Endodermal cell (in vitro differentiated cells): ENCODE measurements around the gene GARS1. TPM values are rescaled to one million over a fixed set of nuclear protein-coding genes. Genes with fewer than 3 reads are reported as not detected.

Experiments used
- DNase-seq: peaks from one replicate; pipeline ENCODE4 v3.0.0-alpha.2; 2017
- H3K27ac ChIP-seq: 2 replicates; pipeline ENCODE4 v1.5.1; 2013; ENCODE audit warnings: mild to moderate bottlenecking, low read depth, low read length, moderate library complexity
- H3K27me3 ChIP-seq: 2 replicates; pipeline ENCODE4 v1.6.1; 2013; ENCODE audit warnings: mild to moderate bottlenecking, low read length, moderate library complexity; ENCODE audit not compliant: insufficient read depth, control insufficient read depth, poor library complexity, severe bottlenecking
- H3K36me3 ChIP-seq: 2 replicates; pipeline ENCODE4 v1.7.0; 2013; ENCODE audit warnings: mild to moderate bottlenecking, low read length, moderate library complexity; ENCODE audit not compliant: control insufficient read depth, insufficient read depth
- H3K4me1 ChIP-seq: one replicate; pipeline ENCODE4 v1.7.0; 2013; ENCODE audit warnings: low read length; ENCODE audit not compliant: control insufficient read depth, insufficient read depth
- H3K4me3 ChIP-seq: 2 replicates; pipeline ENCODE4 v1.5.1; 2013; ENCODE audit warnings: mild to moderate bottlenecking, low read length, moderate library complexity
- H3K9ac ChIP-seq: 2 replicates; pipeline ENCODE4 v1.6.1; 2013; ENCODE audit warnings: mild to moderate bottlenecking, low read length, moderate library complexity; ENCODE audit not compliant: poor library complexity, severe bottlenecking; ENCODE audit errors: extremely low read depth
- H3K9me3 ChIP-seq: 2 replicates; pipeline ENCODE4 v1.6.1; 2013; ENCODE audit warnings: mild to moderate bottlenecking, low read length, moderate library complexity; ENCODE audit not compliant: control insufficient read depth
- H3K27ac Mint-ChIP-seq: 2 replicates; pipeline ENCODE4 v1.8.0; 2020; ENCODE audit warnings: mixed read lengths
- H3K27me3 Mint-ChIP-seq: 2 replicates; pipeline ENCODE4 v1.8.0; 2021; ENCODE audit warnings: mild to moderate bottlenecking, mixed read lengths; ENCODE audit not compliant: insufficient read depth
- H3K36me3 Mint-ChIP-seq: 2 replicates; pipeline ENCODE4 v1.8.0; 2020; ENCODE audit warnings: low read depth, mixed read lengths
- H3K4me1 Mint-ChIP-seq: 2 replicates; pipeline ENCODE4 v1.8.0; 2020; ENCODE audit warnings: mixed read lengths
- H3K4me3 Mint-ChIP-seq: 2 replicates; pipeline ENCODE4 v1.8.0; 2020; ENCODE audit warnings: mild to moderate bottlenecking, moderate library complexity, mixed read lengths
- H3K9me3 Mint-ChIP-seq: 2 replicates; pipeline ENCODE4 v1.8.0; 2020; ENCODE audit warnings: mild to moderate bottlenecking, mixed read lengths
- CTCF ChIP-seq: fragments of 200-600 bp; sonication (generic); conservative IDR thresholded peaks from 2 replicates; pipeline ENCODE4 v1.5.0; 2021; ENCODE audit warnings: antibody characterized with exemption, mild to moderate bottlenecking
- WGBS, 2 experiments: methylation state at CpG; one replicate each; pipeline versions ENCODE4 v1.1.5 to v1.1.7; 2013; ENCODE audit warnings: missing lambda C conversion rate in 2 of 2, mixed read lengths in 1 of 2; ENCODE audit not compliant: insufficient coverage in 1 of 2, insufficient read length in 1 of 2; 5-methylcytosine and 5-hydroxymethylcytosine counted together
- total RNA-seq, 2 donors: library from RNA; stranded (reverse); fragmentation: NEBNext Ultra II Directional in 1 of 2; extraction: Animal tissue kit (Norgen Biotek cat#: 25700) in 1 of 2; gene quantifications; 2 replicates in 1 of 2; 3 replicates in 1 of 2; pipeline ENCODE4 v1.2.1, GENCODE V29; 2021

GARS1 gene
- total RNA-seq, 2 donors from 2014 or later = 113 to 121 TPM

GRCh38 chr7:30668102-30668501 is 73.4 kb downstream of the GARS1 start:
- Mint-ChIP-seq H3K4me3 (no peak overlapping the region), H3K4me1 (no peaks in the 10 kb centered on the region), H3K27me3 (no peaks in the 10 kb centered on the region), H3K9me3 (no peaks in the 10 kb centered on the region), H3K36me3 (peaks cover 2% of the 10 kb centered on the region), H3K27ac (no peak overlapping the region)
- Histone ChIP-seq H3K27me3 (no peaks in the 10 kb centered on the region), H3K9me3 (no peaks in the 10 kb centered on the region), H3K4me1 (no peaks in the 10 kb centered on the region), H3K4me3 (no peak overlapping the region), H3K27ac (no peak overlapping the region), H3K36me3 (no peaks in the 10 kb centered on the region), H3K9ac (no peak overlapping the region)
- DNase-seq = no peak
- no peak for TF ChIP-seq CTCF
- 83 to 87% methylated on average over 4 of the region's 4 CpGs for WGBS, 2 experiments

- Histone ChIP-seq H3K9me3 (no peaks in the 10 kb centered on the region), H3K36me3 (no peaks in the 10 kb centered on the region), H3K9ac (no peak overlapping the region), H3K27me3 (peaks cover 7% of the 10 kb centered on the region), H3K4me1 (no peaks in the 10 kb centered on the region), H3K27ac (no peak overlapping the region), H3K4me3 (no peak overlapping the region)
- Mint-ChIP-seq H3K36me3 (peaks cover 4% of the 10 kb centered on the region), H3K9me3 (no peaks in the 10 kb centered on the region), H3K27me3 (peaks cover 16% of the 10 kb centered on the region), H3K4me1 (peaks cover 3% of the 10 kb centered on the region), H3K4me3 (no peak overlapping the region), H3K27ac (no peak overlapping the region)
- WGBS, 2 experiments = 13 to 20% methylated on average over 4 to 6 of the region's 6 CpGs
- TF ChIP-seq CTCF = no peak
- peak; percentile 92 for DNase-seq
Observed at GRCh38 chr7:30671793-30672465, 77.3 kb downstream of the GARS1 start.

GRCh38 chr7:30674420-30674819 is 79.7 kb downstream of the GARS1 start:
- no peak for TF ChIP-seq CTCF
- Histone ChIP-seq H3K4me3 (no peak overlapping the region), H3K36me3 (no peaks in the 10 kb centered on the region), H3K9me3 (no peaks in the 10 kb centered on the region), H3K27ac (no peak overlapping the region), H3K27me3 (peaks cover 11% of the 10 kb centered on the region), H3K4me1 (no peaks in the 10 kb centered on the region), H3K9ac (no peak overlapping the region)
- Mint-ChIP-seq H3K27ac (no peak overlapping the region), H3K27me3 (peaks cover 33% of the 10 kb centered on the region), H3K9me3 (no peaks in the 10 kb centered on the region), H3K36me3 (peaks cover 3% of the 10 kb centered on the region), H3K4me3 (no peak overlapping the region), H3K4me1 (peaks cover 14% of the 10 kb centered on the region)
- DNase-seq = no peak
- WGBS, 2 experiments = 85% methylated on average over 1 of the region's 1 CpG; no CpG with 5 or more reads in 1 of the 2 experiments
